H1 (cell line): ENCODE measurements around the gene CACNA1C. TPM values are rescaled to one million over a fixed set of nuclear protein-coding genes. Genes with fewer than 3 reads are reported as not detected.

Source experiments
- CTCF ChIA-PET: fragments of 300-600 bp; sonication (Branson Sonifier 250); formaldehyde crosslinking; loops from one replicate; lab custom pipeline; 2021; ENCODE audit not compliant: partially characterized antibody; lab: Charles Lee
- POLR2A ChIA-PET: fragments of 300-600 bp; sonication (Branson Sonifier 250); formaldehyde crosslinking; loops from one replicate; lab custom pipeline; 2021; ENCODE audit warnings: inconsistent platforms; ENCODE audit not compliant: partially characterized antibody; lab: Charles Lee
- DNase-seq, 2 experiments: peaks; one replicate each; pipeline versions ENCODE4 v3.0.0 to v3.0.0-alpha.2; 2010 to 2022; ENCODE audit warnings: low spot score in 2 of 2, low read depth in 1 of 2, mixed read lengths in 1 of 2
- FAIRE-seq: peaks from 2 replicates; lab custom pipeline; 2011; peaks lifted over from hg19 to GRCh38; lab: Jason Lieb, UNC
- H2AFZ ChIP-seq: 2 replicates; pipeline ENCODE4 v1.8.1; 2012; ENCODE audit warnings: low read length, inconsistent platforms
- H2AK5ac ChIP-seq: 2 replicates; pipeline ENCODE4 v1.6.1; 2013; ENCODE audit warnings: low read depth, low read length
- H2BK120ac ChIP-seq: replicated peaks from 2 replicates; pipeline ENCODE3; 2013; ENCODE audit warnings: low read depth, low read length, inconsistent platforms
- H2BK12ac ChIP-seq: 2 replicates; pipeline ENCODE4 v1.6.1; 2013; ENCODE audit warnings: low read depth, low read length
- H2BK15ac ChIP-seq: 2 replicates; pipeline ENCODE4 v1.6.1; 2013; ENCODE audit warnings: low read length
- H2BK20ac ChIP-seq: 2 replicates; pipeline ENCODE4 v1.6.1; 2013; ENCODE audit warnings: low read length
- H2BK5ac ChIP-seq: 2 replicates; pipeline ENCODE4 v1.6.1; 2013; ENCODE audit warnings: low read depth, low read length
- H3K14ac ChIP-seq: 2 replicates; pipeline ENCODE4 v1.6.1; 2013; ENCODE audit warnings: inconsistent platforms; ENCODE audit not compliant: insufficient read length
- H3K18ac ChIP-seq: 2 replicates; pipeline ENCODE4 v1.6.1; 2013; ENCODE audit warnings: low read length; ENCODE audit errors: extremely low read depth
- H3K23ac ChIP-seq: 2 replicates; pipeline ENCODE4 v1.6.1; 2013; ENCODE audit warnings: inconsistent platforms; ENCODE audit not compliant: insufficient read length
- H3K23me2 ChIP-seq: 2 replicates; pipeline ENCODE4 v1.6.1; 2013; ENCODE audit warnings: low read depth, low read length
- H3K27ac ChIP-seq: 2 replicates; pipeline ENCODE4 v1.6.1; 2011; ENCODE audit warnings: low read depth, low read length, inconsistent platforms
- H3K27me3 ChIP-seq, 4 experiments: replicated peaks in 1 of 4; 1 replicate in 1 of 4; 2 replicates in 3 of 4; pipeline versions ENCODE4 v1.6.1 to v1.8.1; 2011 to 2013; ENCODE audit warnings: low read length in 3 of 4, mild to moderate bottlenecking in 3 of 4, inconsistent platforms in 2 of 4, mixed read lengths in 2 of 4, moderate library complexity in 1 of 4; ENCODE audit not compliant: control insufficient read depth in 3 of 4, insufficient read depth in 3 of 4; ENCODE audit errors: extremely low read depth in 1 of 4
- H3K36me3 ChIP-seq, 4 experiments: 2 replicates each; pipeline versions ENCODE4 v1.6.1 to v1.8.1; 2011 to 2013; ENCODE audit warnings: mild to moderate bottlenecking in 4 of 4, low read length in 3 of 4, moderate library complexity in 2 of 4, control low read depth in 1 of 4, inconsistent platforms in 1 of 4; ENCODE audit not compliant: insufficient read depth in 4 of 4, control insufficient read depth in 2 of 4
- H3K4ac ChIP-seq: replicated peaks from 2 replicates; pipeline ENCODE3; 2013; ENCODE audit warnings: low read length, low read depth, mixed read lengths, inconsistent platforms; ENCODE audit not compliant: insufficient read length
- H3K4me1 ChIP-seq, 4 experiments: replicated peaks in 1 of 4; 1 replicate in 1 of 4; 2 replicates in 3 of 4; pipeline versions ENCODE4 v1.6.1 to v1.8.1; 2011 to 2013; ENCODE audit warnings: low read length in 3 of 4, inconsistent platforms in 2 of 4, mixed read lengths in 1 of 4; ENCODE audit not compliant: insufficient read depth in 4 of 4, control insufficient read depth in 3 of 4
- H3K4me2 ChIP-seq, 2 experiments: 2 replicates each; pipeline versions ENCODE4 v1.6.1 to v1.8.1; 2011 to 2013; ENCODE audit warnings: low read depth in 2 of 2, low read length in 2 of 2, control low read depth in 1 of 2, inconsistent platforms in 1 of 2, mild to moderate bottlenecking in 1 of 2; ENCODE audit not compliant: insufficient read depth in 1 of 2
- H3K4me3 ChIP-seq, 4 experiments: fragments of 200-600, 300-600 bp in 1 of 4; sonication (generic), shearing (Covaris generic), sonication (Bioruptor Twin) in 1 of 4; 2 replicates each; pipeline versions ENCODE4 v1.5.1 to v1.8.1; 2011 to 2016; ENCODE audit warnings: low read length in 4 of 4, low read depth in 3 of 4, control low read depth in 2 of 4, inconsistent platforms in 2 of 4, mild to moderate bottlenecking in 2 of 4, mixed read lengths in 1 of 4, moderate library complexity in 1 of 4; ENCODE audit not compliant: insufficient read depth in 2 of 4; ENCODE audit errors: extremely low read depth in 1 of 4
- H3K56ac ChIP-seq: replicated peaks from 2 replicates; pipeline ENCODE3; 2013; ENCODE audit warnings: low read depth, mild to moderate bottlenecking, mixed read lengths, low read length, inconsistent platforms; ENCODE audit not compliant: insufficient read length
- H3K79me1 ChIP-seq: 2 replicates; pipeline ENCODE4 v1.6.1; 2013; ENCODE audit warnings: low read depth, low read length, control low read depth
- H3K79me2 ChIP-seq, 2 experiments: 2 replicates each; pipeline versions ENCODE4 v1.6.1 to v1.8.1; 2012 to 2013; ENCODE audit warnings: low read length in 2 of 2, mild to moderate bottlenecking in 2 of 2, inconsistent platforms in 1 of 2; ENCODE audit not compliant: insufficient read depth in 2 of 2, control insufficient read depth in 1 of 2
- H3K9ac ChIP-seq, 4 experiments: replicated peaks in 1 of 4; 1 replicate in 1 of 4; 2 replicates in 3 of 4; pipeline versions ENCODE4 v1.6.1 to v1.8.1; 2011 to 2013; ENCODE audit warnings: low read depth in 3 of 4, low read length in 3 of 4, control low read depth in 2 of 4, mild to moderate bottlenecking in 2 of 4, moderate library complexity in 2 of 4, inconsistent platforms in 1 of 4; ENCODE audit errors: extremely low read depth in 1 of 4
- H3K9me3 ChIP-seq, 2 experiments: 2 replicates each; pipeline versions ENCODE4 v1.6.1 to v1.8.1; 2012 to 2013; ENCODE audit warnings: mild to moderate bottlenecking in 2 of 2, moderate library complexity in 2 of 2, control low read depth in 1 of 2, inconsistent platforms in 1 of 2, low read depth in 1 of 2, low read length in 1 of 2, mixed read lengths in 1 of 2; ENCODE audit not compliant: insufficient read depth in 2 of 2
- H4K20me1 ChIP-seq, 2 experiments: replicated peaks in 1 of 2; 2 replicates each; pipeline versions ENCODE3 to v1.8.1; 2011 to 2013; ENCODE audit warnings: inconsistent platforms in 2 of 2, low read length in 2 of 2, mild to moderate bottlenecking in 1 of 2; ENCODE audit not compliant: insufficient read depth in 2 of 2, control insufficient read depth in 1 of 2
- H4K5ac ChIP-seq: 2 replicates; pipeline ENCODE4 v1.6.1; 2013; ENCODE audit warnings: low read length, low read depth, mixed read lengths, inconsistent platforms; ENCODE audit not compliant: insufficient read length
- H4K8ac ChIP-seq: 2 replicates; pipeline ENCODE4 v1.8.0; 2013; ENCODE audit warnings: mild to moderate bottlenecking, moderate library complexity, low read length, inconsistent platforms; ENCODE audit not compliant: insufficient read depth; ENCODE audit errors: extremely low read depth
- H4K91ac ChIP-seq: replicated peaks from 2 replicates; pipeline ENCODE3; 2013; ENCODE audit warnings: low read length, mixed read lengths, inconsistent platforms; ENCODE audit not compliant: insufficient read length
- BRCA1 ChIP-seq: IDR thresholded peaks from 2 replicates; pipeline ENCODE4 v1.6.1; 2012; ENCODE audit warnings: low read depth, low read length, improper control_type of control experiment
- CHD2 ChIP-seq: IDR thresholded peaks from 2 replicates; pipeline ENCODE4 v1.6.1; 2012; ENCODE audit warnings: low read length, improper control_type of control experiment
- EGR1 ChIP-seq: IDR thresholded peaks from 2 replicates; pipeline ENCODE4 v1.6.1; 2011; ENCODE audit warnings: low read depth, low read length, borderline replicate concordance
- KDM5A ChIP-seq: fragments of 200-600 bp; IDR thresholded peaks from 2 replicates; pipeline ENCODE4 v1.7.1; 2012; ENCODE audit warnings: mild to moderate bottlenecking, low read length, inconsistent platforms, mixed read lengths
- NANOG ChIP-seq: IDR thresholded peaks from 2 replicates; pipeline ENCODE4 v1.6.1; 2011; ENCODE audit warnings: low read length, low read depth, mild to moderate bottlenecking, inconsistent platforms; ENCODE audit not compliant: insufficient read depth, poor library complexity, severe bottlenecking
- RFX5 ChIP-seq: IDR thresholded peaks from 2 replicates; pipeline ENCODE4 v1.6.1; 2011; ENCODE audit warnings: low read depth, low read length, improper control_type of control experiment, borderline replicate concordance
- WGBS, 2 experiments: shearing (Covaris generic) in 1 of 2; methylation state at CpG; one replicate each; pipeline versions ENCODE4 v1.1.6 to v1.1.7; 2013 to 2015; ENCODE audit warnings: low lambda C conversion rate in 2 of 2, mixed read lengths in 2 of 2, inconsistent platforms in 1 of 2, low coverage in 1 of 2, missing lambda C conversion rate in 1 of 2; ENCODE audit not compliant: insufficient replicate concordance in 2 of 2, insufficient coverage in 1 of 2, insufficient read length in 1 of 2; ENCODE audit errors: extremely low coverage in 1 of 2, missing lambda C conversion rate in 1 of 2; 5-methylcytosine and 5-hydroxymethylcytosine counted together
- polyA plus RNA-seq, 7 experiments: library from polyadenylated mRNA; depleted of rRNA in 3 of 7; stranded (reverse) in 5 of 7; unstranded in 2 of 7; fragments of >200 nt in 5 of 7; fragments of 200-250 nt in 2 of 7; gene quantifications; 1 replicate in 5 of 7; 2 replicates in 1 of 7; 4 replicates in 1 of 7; pipeline versions ENCODE4 v1.2.1 to v1.2.3, GENCODE V29; 2011 to 2013; ENCODE audit warnings: missing spikeins in 2 of 7, mixed read lengths in 2 of 7
- total RNA-seq: library from RNA; stranded (reverse); fragmentation: NEBNext Ultra II Directional; extraction: Animal tissue kit (Norgen Biotek cat#: 25700); gene quantifications from 2 replicates; pipeline ENCODE4 v1.2.1, GENCODE V29; 2021
- TF ChIP-seq, protein P1 (sequence below): IDR thresholded peaks from 2 replicates; pipeline ENCODE4 v1.6.1; 2012; ENCODE audit warnings: inconsistent platforms

Gene CACNA1C
- total and polyA plus RNA-seq, 2 of the 8 experiments (the other 6 are each of a cell fraction or from before 2014, with no cell fraction given), result 1.3 TPM

DNA sequence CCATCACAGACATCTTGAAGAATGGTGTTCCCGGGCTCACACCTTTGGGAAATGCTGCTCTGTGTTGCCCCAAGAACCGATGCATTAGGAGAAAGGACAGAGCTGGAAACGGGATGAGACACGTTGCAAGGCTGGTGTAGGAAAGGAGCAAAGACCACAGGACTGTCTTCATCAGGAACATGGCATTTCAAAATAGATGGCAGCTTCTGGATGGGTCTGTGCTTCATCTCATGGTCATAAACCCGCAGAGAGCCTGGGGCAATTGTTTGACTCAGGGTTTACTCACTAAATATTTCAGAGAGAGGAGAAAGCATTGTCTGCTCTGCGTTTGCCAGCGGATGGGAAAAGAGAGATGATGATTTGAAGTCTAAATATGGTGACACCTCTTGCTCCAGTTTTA, 76.3 kb downstream of the CACNA1C start:
- H3K18ac ChIP-seq, result no peak overlapping the region
- CTCF ChIA-PET, result interaction anchor here (1.2 kb wide), 1 partner anchor 11 kb away, joined by 5 read pairs; no protein-coding TSS in a partner anchor
- H3K23me2 ChIP-seq, result no peaks in the 10 kb centered on the region
- H3K27ac ChIP-seq, result no peak overlapping the region
- H4K8ac ChIP-seq, result no peak overlapping the region
- no peak overlapping the region for H4K91ac ChIP-seq
- no peak overlapping the region for H2BK15ac ChIP-seq
- H3K9me3 ChIP-seq, result no peaks in the 10 kb centered on the region
- no peak overlapping the region for H3K9ac ChIP-seq
- TF ChIP-seq KDM5A (no peak), CHD2 (no peak), NANOG (no peak), RFX5 (no peak), BRCA1 (no peak), EGR1 (no peak)
- TF ChIP-seq, protein P1, sequence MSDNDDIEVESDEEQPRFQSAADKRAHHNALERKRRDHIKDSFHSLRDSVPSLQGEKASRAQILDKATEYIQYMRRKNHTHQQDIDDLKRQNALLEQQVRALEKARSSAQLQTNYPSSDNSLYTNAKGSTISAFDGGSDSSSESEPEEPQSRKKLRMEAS, result no peak
- no peak overlapping the region for H2BK20ac ChIP-seq
- 91% methylated on average over 6 of the region's 7 CpGs; no CpG with 5 or more reads in 1 of the 2 experiments for WGBS, 2 experiments
- H2BK120ac ChIP-seq, result no peak overlapping the region
- no peak overlapping the region for H2BK12ac ChIP-seq
- DNase-seq (no peak), FAIRE-seq (no peak)
- no peak overlapping the region for H2AK5ac ChIP-seq
- H4K20me1 ChIP-seq, result no peaks in the 10 kb centered on the region
- H3K4me3 ChIP-seq, result no peak overlapping the region
- no peak overlapping the region for H3K14ac ChIP-seq
- no peak overlapping the region for H4K5ac ChIP-seq
- no peaks in the 10 kb centered on the region for H3K79me2 ChIP-seq
- POLR2A ChIA-PET, result no interaction called here
- H3K4me2 ChIP-seq, result no peak overlapping the region
- H3K79me1 ChIP-seq, result no peaks in the 10 kb centered on the region; the same call in 1 of the 2 replicates
- H2AFZ ChIP-seq, result no peak overlapping the region
- H2BK5ac ChIP-seq, result no peak overlapping the region
- no peak overlapping the region for H3K56ac ChIP-seq
- no peaks in the 10 kb centered on the region for H3K36me3 ChIP-seq
- no peak overlapping the region for H3K4ac ChIP-seq
- H3K23ac ChIP-seq, result no peak overlapping the region
- no peaks in the 10 kb centered on the region for H3K27me3 ChIP-seq
- H3K4me1 ChIP-seq, result no peaks in the 10 kb centered on the region
